HepG2 (cell line): Measurements from ENCODE around the gene TXNDC16. TPM values are rescaled to one million over a fixed set of nuclear protein-coding genes. Genes with fewer than 3 reads are reported as not detected.
A peak's percentile ranks its signal among the peaks of the same experiment; 100 is the strongest.

Source experiments
- ATAC-seq: fragments of 200-7000 bp; cut with Tn5 transposase; 3 replicates; pipeline ENCODE4 v1.9.1; 2020; ENCODE audit warnings: mild to moderate bottlenecking, moderate library complexity
- BruUV-seq: library from RNA; stranded (reverse); fragments of 400-500 nt; replicated peaks from 2 replicates; lab custom pipeline; 2021; lab: Mats Ljungman, UMichigan
- CTCF ChIA-PET: fragments of 300-600 bp; formaldehyde crosslinking; extraction: SDS; loops from one replicate; lab custom pipeline; 2021; ENCODE audit warnings: low total read pairs, inconsistent platforms, low intra/inter-chr PET ratio; lab: Yijun Ruan, JAX
- POLR2A ChIA-PET: fragments of 350-600 bp; sonication (Branson Sonifier 250); formaldehyde crosslinking; loops from one replicate; lab custom pipeline; 2020; ENCODE audit warnings: antibody characterized with exemption, inconsistent platforms; lab: Yijun Ruan, JAX
- DNase-seq: peaks from one replicate; pipeline ENCODE4 v3.0.0-alpha.2; 2015; ENCODE audit warnings: low spot score
- FAIRE-seq: peaks from 3 replicates; lab custom pipeline; 2011; peaks lifted over from hg19 to GRCh38; lab: Jason Lieb, UNC
- H2AFZ ChIP-seq: one replicate; pipeline ENCODE4 v1.6.1; 2011; ENCODE audit warnings: low read length, inconsistent platforms
- H3K27ac ChIP-seq: fragments of 300-600 bp; 3 replicates; pipeline ENCODE4 v1.8.0; 2011; ENCODE audit warnings: mixed run types, mild to moderate bottlenecking, mixed read lengths, low read length, inconsistent platforms; ENCODE audit not compliant: insufficient read depth; ENCODE audit errors: extremely low read length
- H3K27me3 ChIP-seq, 2 experiments: fragments of 200-600 bp in 1 of 2; 2 replicates in 1 of 2; 3 replicates in 1 of 2; pipeline versions ENCODE4 v1.6.0 to v1.8.0; 2011; ENCODE audit warnings: low read length in 2 of 2, mild to moderate bottlenecking in 2 of 2, moderate library complexity in 2 of 2, inconsistent platforms in 1 of 2; ENCODE audit not compliant: insufficient read depth in 2 of 2, control insufficient read depth in 1 of 2
- H3K36me3 ChIP-seq, 2 experiments: fragments of 200-600 bp in 1 of 2; replicated peaks in 1 of 2; 2 replicates in 1 of 2; 3 replicates in 1 of 2; pipeline versions ENCODE4 v1.5.1 to v1.8.0; 2011; ENCODE audit warnings: low read length in 2 of 2, inconsistent platforms in 1 of 2; ENCODE audit not compliant: insufficient read depth in 2 of 2, control insufficient read depth in 1 of 2
- H3K4me1 ChIP-seq: 2 replicates; pipeline ENCODE4 v1.5.1; 2012; ENCODE audit warnings: low read length, inconsistent platforms; ENCODE audit not compliant: insufficient read depth
- H3K4me2 ChIP-seq: 2 replicates; pipeline ENCODE4 v1.6.0; 2011; ENCODE audit warnings: low read depth, low read length, inconsistent platforms
- H3K4me3 ChIP-seq, 3 experiments: fragments of 200-600 bp in 1 of 3; sonication (generic), shearing (Covaris generic) in 1 of 3; replicated peaks in 1 of 3; 2 replicates each; pipeline ENCODE4 v1.5.1; 2011 to 2016; ENCODE audit warnings: low read length in 3 of 3, inconsistent platforms in 2 of 3, low read depth in 2 of 3, mild to moderate bottlenecking in 2 of 3, control low read depth in 1 of 3, mixed read lengths in 1 of 3; ENCODE audit not compliant: insufficient read depth in 1 of 3
- H3K79me2 ChIP-seq: one replicate; pipeline ENCODE4 v1.6.1; 2011; ENCODE audit warnings: low read length, inconsistent platforms; ENCODE audit not compliant: insufficient read depth
- H3K9ac ChIP-seq: 2 replicates; pipeline ENCODE4 v1.6.0; 2011; ENCODE audit warnings: mild to moderate bottlenecking, low read depth, low read length, inconsistent platforms; ENCODE audit not compliant: insufficient read depth
- H3K9me3 ChIP-seq: 2 replicates; pipeline ENCODE4 v1.5.1; 2012; ENCODE audit warnings: mild to moderate bottlenecking, low read length
- H4K20me1 ChIP-seq: 2 replicates; pipeline ENCODE4 v1.6.0; 2011; ENCODE audit warnings: inconsistent platforms, mild to moderate bottlenecking, low read length, moderate library complexity; ENCODE audit not compliant: insufficient read depth
- CENPX ChIP-seq: sonication (generic); formaldehyde crosslinking; IDR thresholded peaks from 2 replicates; pipeline ENCODE4 v1.9.0; 2021; ENCODE audit warnings: mild to moderate bottlenecking, missing genetic modification reagents, moderate library complexity
- KMT2B ChIP-seq: IDR thresholded peaks from 2 replicates; pipeline ENCODE4 v1.6.1; 2016; ENCODE audit warnings: missing genetic modification reagents, missing compliant biosample characterization
- MAFF ChIP-seq: IDR thresholded peaks from 2 replicates; pipeline ENCODE4 v1.6.1; 2011; ENCODE audit warnings: low read depth, low read length, improper control_type of control experiment
- MAFK ChIP-seq, 2 experiments: IDR thresholded peaks in 1 of 2; conservative IDR thresholded peaks in 1 of 2; 2 replicates each; pipeline ENCODE4 v1.6.1; 2011; ENCODE audit warnings: improper control_type of control experiment in 2 of 2, low read length in 2 of 2
- MIXL1 ChIP-seq: IDR thresholded peaks from 2 replicates; pipeline ENCODE4 v1.6.1; 2016
- REPIN1 ChIP-seq: sonication (generic); formaldehyde crosslinking; IDR thresholded peaks from 2 replicates; pipeline ENCODE4 v1.8.0; 2022; ENCODE audit warnings: missing genetic modification reagents, low read depth, mild to moderate bottlenecking, borderline replicate concordance
- RXRA ChIP-seq: sonication (generic); formaldehyde crosslinking; IDR thresholded peaks from 2 replicates; pipeline ENCODE4 v1.5.1; 2020; ENCODE audit warnings: missing genetic modification reagents
- ZMAT3 ChIP-seq: sonication (generic); formaldehyde crosslinking; conservative IDR thresholded peaks from 2 replicates; pipeline ENCODE4 v1.7.0; 2021; ENCODE audit warnings: missing genetic modification reagents
- ZNF274 ChIP-seq: sonication (generic); formaldehyde crosslinking; IDR thresholded peaks from 2 replicates; pipeline ENCODE4 v1.5.1; 2020; ENCODE audit warnings: mild to moderate bottlenecking, missing genetic modification reagents
- ZNF343 ChIP-seq: sonication (generic); formaldehyde crosslinking; IDR thresholded peaks from 2 replicates; pipeline ENCODE4 v1.4.0; 2020; ENCODE audit warnings: mild to moderate bottlenecking, missing genetic modification reagents
- ZNF484 ChIP-seq: sonication (generic); formaldehyde crosslinking; IDR thresholded peaks from 2 replicates; pipeline ENCODE4 v1.5.1; 2020; ENCODE audit warnings: mild to moderate bottlenecking, low read depth, missing genetic modification reagents, borderline replicate concordance
- ZNF839 ChIP-seq: sonication (generic); formaldehyde crosslinking; IDR thresholded peaks from 2 replicates; pipeline ENCODE4 v1.4.0; 2020; ENCODE audit warnings: missing genetic modification reagents, mild to moderate bottlenecking, borderline replicate concordance
- WGBS: methylation state at CpG from one replicate; pipeline ENCODE4 v1.1.6; 2017; ENCODE audit warnings: low lambda C conversion rate; 5-methylcytosine and 5-hydroxymethylcytosine counted together
- in situ Hi-C: cut with HindIII; loops from 2 replicates; pipeline ENCODE4 v1.10.0; 2017; ENCODE audit warnings: low pct_unique_long_range_greater_than_20kb; ENCODE audit not compliant: extremely low pct_ligation_motif_present
- intact Hi-C: fragments of 100-400 bp; cut with micrococcal nuclease; formaldehyde crosslinking; loops from one replicate; pipeline ENCODE4 v1.10.0; 2022; ENCODE audit not compliant: unreplicated experiment
- polyA plus RNA-seq, 8 experiments: library from polyadenylated mRNA; depleted of rRNA in 3 of 8; stranded (reverse) in 7 of 8; unstranded in 1 of 8; fragments of >200 nt; fragmentation: Illumina TruSeq in 4 of 8; extraction: Trizol in 4 of 8; gene quantifications; 2 replicates each; pipeline versions ENCODE4 v1.2.1 to v1.2.3, GENCODE V29; 2011 to 2016; ENCODE audit warnings: low read depth in 4 of 8, missing spikeins in 1 of 8, mixed read lengths in 1 of 8; ENCODE audit not compliant: insufficient read depth in 1 of 8
- total RNA-seq, 5 experiments: library from RNA; depleted of rRNA; stranded (reverse); fragments of >200 nt; fragmentation: Illumina TruSeq; extraction: Trizol; gene quantifications; 2 replicates each; pipeline ENCODE4 v1.2.3, GENCODE V29; 2016; ENCODE audit warnings: low read depth in 1 of 5
- TF ChIP-seq, protein P1 (sequence below): sonication (generic); formaldehyde crosslinking; IDR thresholded peaks from 2 replicates; pipeline ENCODE4 v1.8.0; 2022; ENCODE audit warnings: missing genetic modification reagents, mild to moderate bottlenecking, inconsistent platforms, borderline replicate concordance
- TF ChIP-seq, protein P2 (sequence below): sonication (generic); formaldehyde crosslinking; IDR thresholded peaks from 2 replicates; pipeline ENCODE4 v1.4.0; 2020; ENCODE audit warnings: missing genetic modification reagents
- TF ChIP-seq, protein P3 (sequence below): IDR thresholded peaks from 2 replicates; pipeline ENCODE4 v1.6.1; 2016; ENCODE audit warnings: low read depth, missing genetic modification reagents, missing compliant biosample characterization
- TF ChIP-seq, protein P4 (sequence below), 2 experiments: fragments of 450-650 bp in 1 of 2; sonication (generic) in 1 of 2; formaldehyde crosslinking; IDR thresholded peaks; 2 replicates each; pipeline versions ENCODE4 v1.5.0 to v1.8.0; 2020 to 2022; ENCODE audit warnings: mild to moderate bottlenecking in 1 of 2, missing genetic modification reagents in 1 of 2

Gene TXNDC16
- total and polyA plus RNA-seq, 2 of the 13 experiments (the other 11 are each of a cell fraction or from before 2014, with no cell fraction given): 4.6 to 6.2 TPM

DNA sequence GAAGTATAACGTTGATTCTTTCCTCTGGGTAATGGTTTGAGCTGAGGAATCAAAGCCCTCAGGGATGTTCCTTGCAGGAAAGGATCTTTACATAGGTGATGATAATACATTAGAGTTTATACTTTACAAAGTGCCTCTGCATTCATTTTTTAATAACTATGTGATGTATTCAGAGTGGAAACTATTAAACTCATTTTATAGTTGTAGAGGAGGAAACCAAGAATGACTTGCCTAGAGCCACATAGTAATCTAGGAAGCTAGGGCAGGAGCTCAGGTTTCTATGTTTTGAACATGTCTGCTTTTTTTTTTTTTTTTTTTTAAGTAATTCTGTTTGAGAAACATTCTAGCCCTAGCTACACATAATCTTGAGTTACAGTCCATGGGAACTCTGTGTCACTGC, 117.3 kb downstream of the TXNDC16 start (continued):
- TF ChIP-seq, protein P1, sequence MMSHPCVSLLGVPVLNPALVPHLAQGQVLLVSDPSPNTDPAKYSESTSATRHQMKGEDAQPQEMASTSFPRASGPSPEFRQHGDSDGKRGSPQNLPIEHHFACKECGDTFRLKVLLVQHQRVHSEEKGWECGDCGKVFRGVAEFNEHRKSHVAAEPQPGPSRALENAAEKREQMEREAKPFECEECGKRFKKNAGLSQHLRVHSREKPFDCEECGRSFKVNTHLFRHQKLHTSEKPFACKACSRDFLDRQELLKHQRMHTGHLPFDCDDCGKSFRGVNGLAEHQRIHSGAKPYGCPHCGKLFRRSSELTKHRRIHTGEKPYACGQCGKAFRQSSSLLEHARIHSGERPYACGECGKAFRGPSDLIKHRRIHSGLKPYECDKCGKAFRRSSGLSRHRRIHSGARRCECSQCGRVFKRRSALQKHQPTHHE (CRISPR knock-in tag): no peak
- TF ChIP-seq RXRA (no peak), CENPX (CRISPR knock-in tag) (no peak)
- TF ChIP-seq, protein P2, sequence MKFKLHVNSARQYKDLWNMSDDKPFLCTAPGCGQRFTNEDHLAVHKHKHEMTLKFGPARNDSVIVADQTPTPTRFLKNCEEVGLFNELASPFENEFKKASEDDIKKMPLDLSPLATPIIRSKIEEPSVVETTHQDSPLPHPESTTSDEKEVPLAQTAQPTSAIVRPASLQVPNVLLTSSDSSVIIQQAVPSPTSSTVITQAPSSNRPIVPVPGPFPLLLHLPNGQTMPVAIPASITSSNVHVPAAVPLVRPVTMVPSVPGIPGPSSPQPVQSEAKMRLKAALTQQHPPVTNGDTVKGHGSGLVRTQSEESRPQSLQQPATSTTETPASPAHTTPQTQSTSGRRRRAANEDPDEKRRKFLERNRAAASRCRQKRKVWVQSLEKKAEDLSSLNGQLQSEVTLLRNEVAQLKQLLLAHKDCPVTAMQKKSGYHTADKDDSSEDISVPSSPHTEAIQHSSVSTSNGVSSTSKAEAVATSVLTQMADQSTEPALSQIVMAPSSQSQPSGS (CRISPR knock-in tag): no peak

DNA sequence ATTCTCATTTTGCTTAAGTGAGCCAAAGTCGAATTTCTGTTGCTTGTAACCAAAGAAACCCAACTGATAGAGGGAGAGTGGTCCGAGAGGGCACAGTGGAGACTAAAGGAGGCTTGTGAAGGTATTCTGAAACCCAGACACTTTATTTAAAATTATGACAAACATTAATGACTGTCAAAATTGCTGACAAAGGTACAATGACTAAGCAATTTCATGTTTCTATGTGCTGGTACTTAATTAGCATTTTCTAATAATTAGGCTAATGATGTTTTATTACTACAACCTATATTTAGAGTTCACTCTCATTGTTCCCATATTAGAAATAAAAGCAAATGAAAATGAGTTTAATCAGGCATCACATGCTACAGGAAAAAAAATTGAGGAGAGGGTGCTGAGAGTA, 121.8 kb downstream of the TXNDC16 start:
- Histone ChIP-seq H3K4me2 (no peak overlapping the region), H2AFZ (no peak overlapping the region), H3K27ac (no peak overlapping the region), H3K27me3 (no peaks in the 10 kb centered on the region), H3K4me3 (no peak overlapping the region), H3K9me3 (no peaks in the 10 kb centered on the region), H4K20me1 (no peaks in the 10 kb centered on the region), H3K36me3 (no peaks in the 10 kb centered on the region), H3K4me1 (no peaks in the 10 kb centered on the region), H3K9ac (no peak overlapping the region), H3K79me2 (no peaks in the 10 kb centered on the region)
- intact Hi-C loops (no loop called here), in situ Hi-C loops (no loop called here)
- ChIA-PET CTCF (no interaction called here), POLR2A (no interaction called here)
- ATAC-seq (no peak), FAIRE-seq (no peak), DNase-seq (no peak)
- BruUV-seq: no TSS peak
- WGBS: 66% methylated on average over 2 of the region's 2 CpGs
- TF ChIP-seq MAFF (peak; percentile 84), ZMAT3 (CRISPR knock-in tag) (no peak), MAFK (conservative IDR thresholded peaks at IDR 0.05 in 1 of 2, IDR thresholded peaks at IDR 0.05 in 1 of 2; ENCODE audit: low read length in 2 of 2) (peak; percentile 77 to 89), REPIN1 (CRISPR knock-in tag) (no peak), MIXL1 (CRISPR knock-in tag) (no peak), ZNF343 (no peak), ZNF839 (CRISPR knock-in tag) (no peak), ZNF274 (no peak), ZNF484 (CRISPR knock-in tag) (no peak), KMT2B (CRISPR knock-in tag) (no peak)
- TF ChIP-seq, protein P3, sequence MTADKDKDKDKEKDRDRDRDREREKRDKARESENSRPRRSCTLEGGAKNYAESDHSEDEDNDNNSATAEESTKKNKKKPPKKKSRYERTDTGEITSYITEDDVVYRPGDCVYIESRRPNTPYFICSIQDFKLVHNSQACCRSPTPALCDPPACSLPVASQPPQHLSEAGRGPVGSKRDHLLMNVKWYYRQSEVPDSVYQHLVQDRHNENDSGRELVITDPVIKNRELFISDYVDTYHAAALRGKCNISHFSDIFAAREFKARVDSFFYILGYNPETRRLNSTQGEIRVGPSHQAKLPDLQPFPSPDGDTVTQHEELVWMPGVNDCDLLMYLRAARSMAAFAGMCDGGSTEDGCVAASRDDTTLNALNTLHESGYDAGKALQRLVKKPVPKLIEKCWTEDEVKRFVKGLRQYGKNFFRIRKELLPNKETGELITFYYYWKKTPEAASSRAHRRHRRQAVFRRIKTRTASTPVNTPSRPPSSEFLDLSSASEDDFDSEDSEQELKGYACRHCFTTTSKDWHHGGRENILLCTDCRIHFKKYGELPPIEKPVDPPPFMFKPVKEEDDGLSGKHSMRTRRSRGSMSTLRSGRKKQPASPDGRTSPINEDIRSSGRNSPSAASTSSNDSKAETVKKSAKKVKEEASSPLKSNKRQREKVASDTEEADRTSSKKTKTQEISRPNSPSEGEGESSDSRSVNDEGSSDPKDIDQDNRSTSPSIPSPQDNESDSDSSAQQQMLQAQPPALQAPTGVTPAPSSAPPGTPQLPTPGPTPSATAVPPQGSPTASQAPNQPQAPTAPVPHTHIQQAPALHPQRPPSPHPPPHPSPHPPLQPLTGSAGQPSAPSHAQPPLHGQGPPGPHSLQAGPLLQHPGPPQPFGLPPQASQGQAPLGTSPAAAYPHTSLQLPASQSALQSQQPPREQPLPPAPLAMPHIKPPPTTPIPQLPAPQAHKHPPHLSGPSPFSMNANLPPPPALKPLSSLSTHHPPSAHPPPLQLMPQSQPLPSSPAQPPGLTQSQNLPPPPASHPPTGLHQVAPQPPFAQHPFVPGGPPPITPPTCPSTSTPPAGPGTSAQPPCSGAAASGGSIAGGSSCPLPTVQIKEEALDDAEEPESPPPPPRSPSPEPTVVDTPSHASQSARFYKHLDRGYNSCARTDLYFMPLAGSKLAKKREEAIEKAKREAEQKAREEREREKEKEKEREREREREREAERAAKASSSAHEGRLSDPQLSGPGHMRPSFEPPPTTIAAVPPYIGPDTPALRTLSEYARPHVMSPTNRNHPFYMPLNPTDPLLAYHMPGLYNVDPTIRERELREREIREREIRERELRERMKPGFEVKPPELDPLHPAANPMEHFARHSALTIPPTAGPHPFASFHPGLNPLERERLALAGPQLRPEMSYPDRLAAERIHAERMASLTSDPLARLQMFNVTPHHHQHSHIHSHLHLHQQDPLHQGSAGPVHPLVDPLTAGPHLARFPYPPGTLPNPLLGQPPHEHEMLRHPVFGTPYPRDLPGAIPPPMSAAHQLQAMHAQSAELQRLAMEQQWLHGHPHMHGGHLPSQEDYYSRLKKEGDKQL (CRISPR knock-in tag): no peak
- TF ChIP-seq, protein P4, sequence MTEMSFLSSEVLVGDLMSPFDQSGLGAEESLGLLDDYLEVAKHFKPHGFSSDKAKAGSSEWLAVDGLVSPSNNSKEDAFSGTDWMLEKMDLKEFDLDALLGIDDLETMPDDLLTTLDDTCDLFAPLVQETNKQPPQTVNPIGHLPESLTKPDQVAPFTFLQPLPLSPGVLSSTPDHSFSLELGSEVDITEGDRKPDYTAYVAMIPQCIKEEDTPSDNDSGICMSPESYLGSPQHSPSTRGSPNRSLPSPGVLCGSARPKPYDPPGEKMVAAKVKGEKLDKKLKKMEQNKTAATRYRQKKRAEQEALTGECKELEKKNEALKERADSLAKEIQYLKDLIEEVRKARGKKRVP (CRISPR knock-in tag; IDR thresholded peaks at IDR 0.05): no peak
